Breast epithelium (tissue), 3 donors: ENCODE results near the gene RECQL5.

Experiments used
- CTCF ChIP-seq, 3 donors: fragments of 450-650 bp; IDR thresholded peaks; one replicate each; pipeline ENCODE4 v1.5.1; 2016 to 2017; ENCODE audit warnings: antibody characterized with exemption in 3 of 3, mild to moderate bottlenecking in 3 of 3, moderate library complexity in 3 of 3
- POLR2A ChIP-seq: fragments of 450-650 bp; IDR thresholded peaks from one replicate; pipeline ENCODE4 v1.6.1; 2016; ENCODE audit warnings: antibody characterized with exemption, mild to moderate bottlenecking, moderate library complexity
- POLR2AphosphoS5 ChIP-seq, 3 donors: sonication (generic); formaldehyde crosslinking; IDR thresholded peaks; one replicate each; pipeline ENCODE4 v1.6.1; 2017; ENCODE audit warnings: antibody characterized with exemption in 3 of 3

GRCh38 chr17:75635610-75636202 is 31.2 kb downstream of the RECQL5 start:
- TF ChIP-seq POLR2A (no peak), CTCF (IDR thresholded peaks at IDR 0.05) (no peak), POLR2AphosphoS5 (IDR thresholded peaks at IDR 0.05) (no peak)
